Parathyroid adenoma (tissue), 2 donors: ENCODE measurements around the gene LRRC71.

Experiments
- H2AFZ ChIP-seq: fragments of 300-600 bp; sonication (generic); one replicate; pipeline ENCODE4 v1.7.0; 2017; ENCODE audit warnings: antibody characterized with exemption, mild to moderate bottlenecking
- H3K27ac ChIP-seq: fragments of 300-600 bp; sonication (generic); one replicate; pipeline ENCODE4 v1.7.0; 2017
- H3K27me3 ChIP-seq: fragments of 300-600 bp; sonication (generic); one replicate; pipeline ENCODE4 v1.7.0; 2017; ENCODE audit warnings: low read length; ENCODE audit not compliant: control insufficient read depth, insufficient read depth
- H3K36me3 ChIP-seq: fragments of 300-600 bp; sonication (generic); one replicate; pipeline ENCODE4 v1.7.0; 2017; ENCODE audit warnings: low read length; ENCODE audit not compliant: control insufficient read depth, insufficient read depth
- H3K4me1 ChIP-seq: fragments of 300-600 bp; sonication (generic); one replicate; pipeline ENCODE4 v1.7.0; 2017; ENCODE audit warnings: control low read depth
- H3K4me2 ChIP-seq: fragments of 300-600 bp; sonication (generic); one replicate; pipeline ENCODE4 v1.7.0; 2017; ENCODE audit warnings: low read length
- H3K4me3 ChIP-seq: fragments of 300-600 bp; sonication (generic); one replicate; pipeline ENCODE4 v1.7.0; 2017; ENCODE audit warnings: low read depth, low read length
- H3K79me2 ChIP-seq: fragments of 300-600 bp; sonication (generic); one replicate; pipeline ENCODE4 v1.7.0; 2017; ENCODE audit warnings: control low read depth
- H3K9ac ChIP-seq: fragments of 300-600 bp; sonication (generic); one replicate; pipeline ENCODE4 v1.7.0; 2017; ENCODE audit warnings: mild to moderate bottlenecking
- H3K9me3 ChIP-seq: fragments of 300-600 bp; sonication (generic); one replicate; pipeline ENCODE4 v1.7.0; 2017; ENCODE audit warnings: low read length; ENCODE audit not compliant: control insufficient read depth
- CTCF ChIP-seq: fragments of 300-600 bp; sonication (generic); IDR thresholded peaks from one replicate; pipeline ENCODE4 v1.7.0; 2017; ENCODE audit warnings: antibody characterized with exemption, mild to moderate bottlenecking
- donor health status: primary hyperparathyroidism.

LRRC71 gene

DNA sequence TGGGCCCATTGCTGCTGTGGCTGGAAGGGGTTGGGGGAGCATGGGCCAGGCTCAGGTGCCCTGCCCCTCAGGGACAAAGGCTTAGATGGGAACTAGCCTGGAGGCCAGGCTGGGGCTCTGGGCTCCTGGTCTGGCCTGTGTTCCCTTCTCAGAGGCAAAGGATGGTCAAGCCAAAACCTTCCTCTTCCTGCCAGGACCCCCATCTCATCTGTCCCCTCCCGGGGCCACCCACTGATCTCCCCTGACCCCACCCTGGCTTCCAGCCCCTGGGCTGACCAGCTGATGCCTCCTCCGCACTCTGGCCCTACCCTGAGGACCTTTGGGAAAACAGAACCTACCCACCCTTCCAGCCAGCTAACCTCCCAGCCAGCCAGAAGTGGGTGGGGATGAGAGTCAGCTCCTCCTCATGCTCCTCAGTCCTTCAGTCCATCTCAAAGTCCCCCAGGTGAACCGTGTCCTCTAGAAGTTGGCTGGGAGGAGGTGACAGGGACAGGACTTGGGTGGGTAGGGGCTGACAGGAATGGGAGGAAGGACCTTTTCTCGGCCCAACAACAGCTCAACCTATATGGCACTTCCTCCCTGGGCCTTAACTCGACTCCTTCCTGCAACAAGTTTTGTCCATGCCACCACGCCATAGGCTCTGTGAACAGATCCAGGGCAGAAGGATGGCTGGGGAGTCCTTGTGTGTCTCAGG is 19.4 kb upstream of the LRRC71 start:
- H3K36me3 ChIP-seq = no peaks in the 10 kb centered on the region
- no peaks in the 10 kb centered on the region for H3K27me3 ChIP-seq
- H3K4me2 ChIP-seq = no peak overlapping the region
- no peaks in the 10 kb centered on the region for H3K9me3 ChIP-seq
- no peak overlapping the region for H3K9ac ChIP-seq
- TF ChIP-seq CTCF = no peak
- H2AFZ ChIP-seq = no peak overlapping the region
- H3K4me3 ChIP-seq = no peak overlapping the region
- H3K4me1 ChIP-seq = peaks cover 2% of the 10 kb centered on the region
- H3K79me2 ChIP-seq = no peaks in the 10 kb centered on the region
- H3K27ac ChIP-seq = no peak overlapping the region

DNA sequence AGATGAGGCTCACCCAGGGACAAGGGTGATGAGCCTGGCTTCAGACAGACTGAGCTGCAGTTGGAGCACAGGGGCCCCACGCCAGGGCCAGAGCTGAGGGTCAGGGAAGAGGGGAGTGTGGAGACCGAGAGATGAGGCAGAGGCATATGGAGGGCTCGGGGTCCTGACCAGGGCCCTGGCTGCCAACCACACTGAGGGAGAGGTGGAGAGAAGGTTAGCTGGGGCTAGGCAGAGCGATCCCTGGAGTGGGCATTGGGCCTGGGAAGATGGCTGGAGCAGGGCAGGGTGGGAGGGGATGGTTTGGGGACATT is 18.9 kb upstream of the LRRC71 start:
- Histone ChIP-seq H3K79me2 (no peaks in the 10 kb centered on the region), H3K4me3 (no peak overlapping the region), H3K9me3 (no peaks in the 10 kb centered on the region), H3K4me2 (no peak overlapping the region), H2AFZ (no peak overlapping the region), H3K36me3 (no peaks in the 10 kb centered on the region), H3K4me1 (peaks cover 2% of the 10 kb centered on the region), H3K9ac (no peak overlapping the region), H3K27me3 (no peaks in the 10 kb centered on the region), H3K27ac (no peak overlapping the region)
- no peak for TF ChIP-seq CTCF

DNA sequence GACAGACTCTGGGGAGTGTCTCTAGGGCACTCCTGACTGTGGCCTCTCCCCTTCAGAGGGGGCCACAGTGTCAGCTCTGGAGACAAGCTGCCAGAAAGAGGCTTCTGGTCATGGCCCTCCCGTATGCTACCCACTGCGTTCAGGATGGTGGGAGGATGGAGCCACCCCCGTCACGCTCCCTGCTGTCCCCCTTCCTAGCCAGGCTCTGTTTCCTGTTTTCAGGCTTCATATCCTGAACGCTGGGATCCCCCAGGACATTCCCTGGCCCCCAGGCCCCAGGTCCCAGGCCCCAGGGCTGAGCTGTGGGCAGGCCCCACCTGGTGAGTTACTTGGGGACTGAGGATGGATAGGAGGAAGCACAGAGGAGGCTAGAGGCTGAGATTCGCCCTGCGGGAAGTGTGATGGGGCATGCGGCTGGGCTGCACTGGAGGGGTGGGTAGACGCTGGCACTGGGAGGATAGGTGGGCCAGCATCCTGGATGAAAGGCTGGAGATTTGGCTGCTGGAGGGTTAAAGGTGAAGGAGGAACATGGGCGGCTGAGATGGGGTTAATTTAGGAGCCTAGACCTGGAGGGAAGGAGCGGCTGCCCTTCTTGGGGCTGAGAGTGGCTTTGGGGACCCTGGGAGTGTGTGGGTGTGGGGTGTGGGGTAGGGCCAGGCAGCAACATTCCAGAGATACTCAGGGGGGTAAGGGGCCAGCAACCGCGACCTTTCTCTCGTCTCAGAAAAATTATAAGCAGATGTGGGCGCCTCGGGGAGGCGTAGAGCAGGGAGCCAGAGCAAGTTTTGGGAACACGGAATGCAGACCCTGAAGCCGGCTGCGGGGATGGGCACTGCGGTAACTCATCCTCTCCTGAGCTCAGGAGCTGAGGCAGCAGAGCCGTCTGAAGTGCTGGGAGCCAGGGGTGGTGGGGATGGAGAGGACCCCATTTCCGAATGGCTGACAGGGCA is 18.2 kb upstream of the LRRC71 start:
- no peak for TF ChIP-seq CTCF
- no peaks in the 10 kb centered on the region for H3K36me3 ChIP-seq
- peaks cover 2% of the 10 kb centered on the region for H3K4me1 ChIP-seq
- no peak overlapping the region for H3K27ac ChIP-seq
- no peak overlapping the region for H3K4me3 ChIP-seq
- no peak overlapping the region for H2AFZ ChIP-seq
- no peaks in the 10 kb centered on the region for H3K79me2 ChIP-seq
- H3K9ac ChIP-seq = no peak overlapping the region
- H3K4me2 ChIP-seq = no peak overlapping the region
- no peaks in the 10 kb centered on the region for H3K27me3 ChIP-seq
- H3K9me3 ChIP-seq = no peaks in the 10 kb centered on the region

DNA sequence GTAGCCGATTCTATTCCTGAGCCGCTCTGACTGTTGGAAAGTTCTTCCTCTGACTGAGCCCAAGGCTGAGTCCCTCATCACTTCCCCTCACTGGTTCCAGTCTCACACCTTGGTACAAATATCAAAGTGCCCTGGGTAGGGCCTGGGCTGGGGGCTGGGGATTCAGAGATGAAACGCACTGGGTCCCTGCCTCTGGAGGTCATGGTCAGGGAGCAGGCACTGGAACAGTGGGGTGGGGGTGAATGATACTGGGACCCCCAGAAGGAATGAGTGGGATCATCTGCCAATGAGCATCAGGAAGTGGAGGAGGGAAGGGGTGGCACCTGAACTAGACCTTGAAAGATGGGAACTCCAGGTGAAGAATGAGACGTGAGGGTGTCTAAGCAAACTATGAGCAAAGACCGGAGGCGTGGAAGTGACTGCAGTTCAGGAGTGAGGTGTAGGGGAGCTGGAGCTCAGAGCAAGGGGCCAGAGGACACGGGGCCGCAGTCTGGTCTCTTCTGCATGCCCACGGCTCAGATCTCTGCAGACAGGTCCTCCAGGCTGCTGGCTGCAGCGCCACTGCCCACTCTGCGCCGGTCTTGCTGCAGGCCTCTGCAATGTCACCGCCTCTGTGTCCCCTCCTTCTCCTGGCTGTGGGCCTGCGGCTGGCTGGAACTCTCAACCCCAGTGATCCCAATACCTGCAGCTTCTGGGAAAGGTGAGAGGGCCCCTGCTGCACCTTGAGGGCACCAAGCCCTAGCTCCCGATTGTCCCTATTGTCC is 16.9 kb upstream of the LRRC71 start:
- H3K4me2 ChIP-seq = no peak overlapping the region
- H2AFZ ChIP-seq = no peak overlapping the region
- H3K27me3 ChIP-seq = no peaks in the 10 kb centered on the region
- no peaks in the 10 kb centered on the region for H3K79me2 ChIP-seq
- no peak overlapping the region for H3K9ac ChIP-seq
- H3K4me1 ChIP-seq = peaks cover 2% of the 10 kb centered on the region
- H3K36me3 ChIP-seq = no peaks in the 10 kb centered on the region
- TF ChIP-seq CTCF = no peak
- H3K4me3 ChIP-seq = no peak overlapping the region
- no peaks in the 10 kb centered on the region for H3K9me3 ChIP-seq
- no peak overlapping the region for H3K27ac ChIP-seq
